ENCODE data around the gene SPAG16.
A peak's percentile ranks its signal among the peaks of the same experiment; 100 is the strongest.

Gene SPAG16

GRCh38 chr2:213284105-213285090, at the start of gene SPAG16:
SPAG16 (plus strand) TSS chr2:213284464.
- peak; percentile 98 for DNase-seq

- no peak for DNase-seq
Measured at GRCh38 chr2:213234641-213235040, 49.6 kb upstream of the SPAG16 start.

GRCh38 chr2:213235741-213236140, 48.5 kb upstream of the SPAG16 start:
- no peak for DNase-seq

GRCh38 chr2:213237251-213237650, 47.0 kb upstream of the SPAG16 start:
- DNase-seq: no peak

- no peak for DNase-seq
Measured at GRCh38 chr2:213237787-213238186, 46.5 kb upstream of the SPAG16 start.

- DNase-seq: no peak
Measured at GRCh38 chr2:213238753-213239495, 45.3 kb upstream of the SPAG16 start.

GRCh38 chr2:213241817-213242216, 42.4 kb upstream of the SPAG16 start:
- no peak for DNase-seq

- DNase-seq: no peak
Measured at GRCh38 chr2:213242653-213243052, 41.6 kb upstream of the SPAG16 start.

- DNase-seq: no peak
Measured at GRCh38 chr2:213243189-213244044, 40.8 kb upstream of the SPAG16 start.

GRCh38 chr2:213246497-213247281, 37.6 kb upstream of the SPAG16 start:
- DNase-seq: peak; percentile 41

- no peak for DNase-seq
Measured at GRCh38 chr2:213247566-213247965, 36.7 kb upstream of the SPAG16 start.

- no peak for DNase-seq
Measured at GRCh38 chr2:213248637-213249036, 35.6 kb upstream of the SPAG16 start.

- no peak for DNase-seq
Measured at GRCh38 chr2:213249502-213249901, 34.8 kb upstream of the SPAG16 start.

GRCh38 chr2:213251618-213252017, 32.6 kb upstream of the SPAG16 start:
- no peak for DNase-seq

GRCh38 chr2:213252206-213252605, 32.1 kb upstream of the SPAG16 start:
- DNase-seq: no peak

- DNase-seq: no peak
Measured at GRCh38 chr2:213253162-213253561, 31.1 kb upstream of the SPAG16 start.

GRCh38 chr2:213259266-213259665, 25.0 kb upstream of the SPAG16 start:
- DNase-seq: no peak

- DNase-seq: no peak
Measured at GRCh38 chr2:213261237-213261636, 23.0 kb upstream of the SPAG16 start.

- DNase-seq: no peak
Measured at GRCh38 chr2:213261715-213262114, 22.5 kb upstream of the SPAG16 start.

- no peak for DNase-seq
Measured at GRCh38 chr2:213265679-213266078, 18.6 kb upstream of the SPAG16 start.

- no peak for DNase-seq
Measured at GRCh38 chr2:213266421-213266820, 17.8 kb upstream of the SPAG16 start.

GRCh38 chr2:213271947-213272346, 12.3 kb upstream of the SPAG16 start:
- DNase-seq: no peak

All from stimulated activated CD4-positive, alpha-beta T cell treated with anti-CD3 and anti-CD28 coated beads, Interleukin-1b, Interleukin-23, amount 100 ng/mL, for 48 hours (primary cell).